ENCODE measurements around the gene ADAMTSL1.

The ADAMTSL1 gene

GRCh38 chr9:18501949-18502348, 28.0 kb downstream of the ADAMTSL1 start:
- no peak for DNase-seq (ENCODE audit: low read depth, low spot score)

DNA sequence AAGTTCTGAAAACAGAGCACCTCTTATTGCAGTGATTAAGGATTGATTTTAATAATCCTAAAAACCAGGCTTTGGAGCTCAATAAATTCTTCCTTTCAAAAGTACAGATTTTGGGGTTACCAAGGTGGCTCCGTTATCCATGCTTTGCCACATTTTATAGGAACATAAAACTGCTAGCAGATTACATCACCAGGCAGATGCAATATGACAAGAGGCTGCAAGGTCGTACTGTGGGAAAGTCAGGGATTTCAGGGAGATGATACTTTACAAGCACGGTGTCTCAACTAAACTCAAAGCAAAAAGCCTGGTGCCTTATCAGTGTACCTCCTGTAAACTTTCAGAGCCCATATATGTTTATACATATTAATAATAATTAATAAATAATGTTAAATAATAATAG, 28.6 kb downstream of the ADAMTSL1 start:
- DNase-seq (ENCODE audit: low read depth, low spot score): no peak

GRCh38 chr9:18504707-18505106, 30.8 kb downstream of the ADAMTSL1 start:
- no peak for DNase-seq (ENCODE audit: low read depth, low spot score)

GRCh38 chr9:18507151-18507550, 33.2 kb downstream of the ADAMTSL1 start:
- no peak for DNase-seq (ENCODE audit: low read depth, low spot score)

DNA sequence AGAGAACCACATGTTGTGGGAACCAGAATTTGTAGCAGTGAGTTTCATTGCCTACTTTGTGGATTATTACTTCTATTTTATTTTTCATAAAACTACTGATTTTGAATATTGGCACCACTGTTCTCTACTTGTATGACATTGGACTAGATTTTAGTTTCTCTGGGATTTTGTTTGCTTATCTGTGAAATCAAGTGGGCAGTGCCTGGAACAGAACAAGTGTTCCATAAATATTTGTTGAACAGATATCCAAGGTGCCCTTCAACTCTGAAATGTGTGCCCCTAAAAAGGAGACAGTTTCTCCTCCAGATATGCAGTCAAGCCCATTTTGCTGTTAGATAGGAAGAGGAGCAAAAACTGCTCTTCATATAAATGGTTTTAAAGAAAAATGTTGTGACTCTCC, 42.6 kb downstream of the ADAMTSL1 start:
- DNase-seq (ENCODE audit: low read depth, low spot score): no peak

GRCh38 chr9:18516965-18517364, 43.0 kb downstream of the ADAMTSL1 start:
- DNase-seq (ENCODE audit: low read depth, low spot score): no peak

- no peak for DNase-seq (ENCODE audit: low read depth, low spot score)
Measured at GRCh38 chr9:18520416-18521047, 46.6 kb downstream of the ADAMTSL1 start.

GRCh38 chr9:18526685-18527084, 52.7 kb downstream of the ADAMTSL1 start:
- DNase-seq (ENCODE audit: low read depth, low spot score): no peak

- DNase-seq (ENCODE audit: low read depth, low spot score): no peak
Measured at GRCh38 chr9:18531136-18532065, 57.4 kb downstream of the ADAMTSL1 start.

DNA sequence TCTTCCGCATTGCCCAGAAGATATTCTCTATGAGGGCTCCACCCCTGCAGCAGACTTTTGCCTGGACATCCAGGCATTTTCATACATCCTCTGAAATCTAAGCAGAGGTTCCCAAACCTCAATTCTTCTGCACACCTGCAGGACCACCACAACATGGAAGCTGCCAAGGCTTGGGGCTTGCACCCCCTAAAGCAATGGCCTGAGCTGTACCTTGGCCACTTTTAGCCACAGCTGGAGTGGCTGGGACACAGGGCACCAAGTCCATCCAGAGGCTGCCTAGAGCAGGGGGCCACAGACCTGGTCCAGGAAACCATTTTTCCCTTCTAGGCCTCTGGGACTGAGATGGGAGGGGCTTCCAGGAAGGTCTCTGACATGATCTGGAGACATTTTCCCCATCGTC, 60.7 kb downstream of the ADAMTSL1 start:
- no peak for DNase-seq (ENCODE audit: low read depth, low spot score)

- DNase-seq (ENCODE audit: low read depth, low spot score): no peak
Measured at GRCh38 chr9:18536554-18536953, 62.6 kb downstream of the ADAMTSL1 start.

GRCh38 chr9:18539203-18539693, 65.3 kb downstream of the ADAMTSL1 start:
- DNase-seq (ENCODE audit: low read depth, low spot score): no peak

GRCh38 chr9:18542837-18543405, 69.0 kb downstream of the ADAMTSL1 start:
- DNase-seq (ENCODE audit: low read depth, low spot score): no peak

DNA sequence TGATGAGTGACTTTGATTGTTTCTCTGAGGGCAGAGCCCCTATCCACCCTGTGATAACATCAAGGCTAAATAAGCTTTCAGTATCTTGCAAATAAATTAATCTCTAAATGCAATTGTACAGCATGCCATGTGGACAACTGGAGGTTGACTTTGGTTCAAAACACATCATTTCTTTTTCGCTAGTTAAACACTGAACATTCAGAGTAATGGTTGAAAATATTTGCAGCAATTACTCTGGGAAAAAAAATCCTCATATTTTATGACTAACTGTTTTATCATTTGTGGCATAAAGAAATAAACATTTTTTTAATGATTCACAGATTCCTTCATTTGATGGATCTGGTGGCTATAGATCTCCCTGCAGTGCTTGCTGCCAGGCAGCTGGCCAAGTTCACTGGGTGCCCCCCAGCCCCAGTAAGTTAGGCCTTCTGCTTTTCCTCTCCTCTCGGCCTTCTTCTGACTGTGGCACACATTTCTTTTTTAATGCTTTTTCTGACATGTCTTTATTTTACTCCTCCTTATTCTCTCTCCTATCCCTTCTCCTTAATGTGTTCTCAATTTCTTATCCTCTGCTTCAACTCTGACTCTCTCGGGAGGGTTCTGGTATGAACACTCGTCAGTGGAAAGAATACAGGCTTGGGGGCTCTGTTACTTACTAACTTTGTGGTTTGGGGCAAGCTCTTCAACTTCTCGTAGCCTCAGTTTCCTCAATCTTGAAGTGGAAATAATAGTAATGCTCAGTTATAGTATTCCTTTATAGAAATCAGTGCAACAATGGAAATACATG, 69.6 kb downstream of the ADAMTSL1 start:
- DNase-seq (ENCODE audit: low read depth, low spot score): no peak

DNA sequence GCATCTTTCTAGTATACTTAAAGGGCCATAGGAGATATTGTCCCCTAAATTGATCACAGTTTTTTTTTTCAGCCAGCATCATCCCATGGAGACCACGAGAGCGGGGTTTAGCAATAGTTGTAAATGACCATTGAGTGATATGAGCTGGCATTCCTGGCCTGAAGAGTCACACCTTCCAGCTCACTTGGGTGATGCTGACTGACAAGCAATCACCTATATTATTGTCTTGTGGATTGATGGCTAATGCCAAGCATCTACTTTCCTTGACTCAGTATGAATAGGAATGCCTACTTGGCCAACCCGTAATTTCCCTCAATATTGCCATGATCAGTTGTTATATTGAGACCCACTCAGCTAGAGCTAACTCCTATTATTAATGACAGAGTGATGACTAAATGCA, 70.5 kb downstream of the ADAMTSL1 start:
- no peak for DNase-seq (ENCODE audit: low read depth, low spot score)

DNA sequence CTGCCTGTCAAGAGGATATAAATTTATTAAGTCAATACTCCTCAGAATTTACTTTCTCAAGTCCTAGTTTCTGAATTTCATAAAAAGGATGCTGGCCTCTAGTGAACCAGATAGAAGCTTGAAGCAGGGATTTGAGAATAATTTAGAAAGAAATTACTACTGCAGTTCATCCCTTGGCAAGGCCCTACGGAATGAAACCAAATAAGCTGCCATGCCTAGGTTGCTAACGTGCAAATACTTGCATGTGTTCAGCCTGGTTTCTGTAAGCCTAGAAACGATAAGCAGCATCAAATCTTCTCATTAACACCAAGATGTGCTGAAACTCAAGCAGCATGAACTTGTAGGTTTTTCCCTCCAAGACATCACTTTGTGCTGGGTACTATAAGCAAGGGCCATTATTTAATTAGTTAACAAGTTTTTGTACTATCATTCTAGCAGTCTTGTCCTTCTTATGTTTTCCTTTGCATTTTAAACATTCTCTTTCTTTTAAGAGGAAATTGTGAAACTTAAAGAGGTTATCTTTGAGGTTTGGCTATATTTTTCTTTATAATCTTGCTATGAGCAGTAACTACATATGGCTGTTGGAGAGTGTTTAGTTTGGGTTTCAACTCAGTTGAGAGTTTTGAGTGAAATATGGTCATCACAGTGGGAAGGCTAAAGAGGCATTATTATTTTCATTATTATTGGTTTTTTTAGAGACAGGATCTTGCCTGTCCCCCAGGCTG, 71.8 kb downstream of the ADAMTSL1 start:
- DNase-seq (ENCODE audit: low read depth, low spot score): no peak

DNA sequence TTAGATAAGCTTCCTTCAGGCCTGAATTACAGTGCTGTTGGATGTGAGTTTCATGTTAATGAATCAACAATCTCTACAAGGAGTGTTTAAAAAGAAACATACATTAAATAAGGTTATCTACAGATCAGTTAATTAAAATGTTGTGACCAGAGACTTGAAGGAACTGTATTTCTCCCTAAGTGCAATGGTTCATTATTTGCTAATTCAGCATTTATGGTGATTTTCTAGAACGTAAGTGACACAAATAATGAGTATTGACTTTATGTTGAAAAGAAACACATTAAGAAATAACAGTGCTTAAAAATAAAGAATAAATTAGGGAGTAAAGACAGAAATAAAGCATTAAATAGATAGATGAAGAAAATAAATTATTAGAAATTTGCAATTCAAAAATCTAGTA, 74.5 kb downstream of the ADAMTSL1 start:
- no peak for DNase-seq (ENCODE audit: low read depth, low spot score)

- no peak for DNase-seq (ENCODE audit: low read depth, low spot score)
Measured at GRCh38 chr9:18549772-18550171, 75.8 kb downstream of the ADAMTSL1 start.

DNA sequence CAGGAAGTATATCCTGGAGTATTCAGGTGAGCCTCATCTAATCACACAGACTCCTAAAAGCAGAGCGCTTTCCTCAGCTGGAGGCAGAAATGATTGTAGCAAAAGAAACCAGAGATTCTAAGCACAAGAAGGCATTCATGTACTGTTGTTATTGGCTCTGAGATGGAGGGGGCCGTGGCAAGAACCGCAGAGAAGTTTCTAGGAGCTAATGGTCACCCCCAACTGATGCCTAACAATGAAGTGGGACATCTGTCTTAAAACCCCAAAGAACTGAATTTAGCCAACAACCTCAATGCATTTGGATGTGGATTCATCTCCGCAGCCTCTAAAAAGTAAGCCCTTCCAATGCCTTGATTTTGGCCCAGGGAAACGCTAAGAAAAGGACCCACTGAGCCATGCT, 76.3 kb downstream of the ADAMTSL1 start:
- no peak for DNase-seq (ENCODE audit: low read depth, low spot score)

GRCh38 chr9:18554244-18554643, 80.3 kb downstream of the ADAMTSL1 start:
- no peak for DNase-seq (ENCODE audit: low read depth, low spot score)
